OCI-LY1 (cell line): ENCODE results near the gene COL9A3.

Source experiments
- H2AFZ ChIP-seq: fragments of 200-600 bp; sonication (generic), shearing (Covaris generic); 2 replicates; pipeline ENCODE4 v1.6.0; 2014; ENCODE audit warnings: antibody characterized with exemption, mild to moderate bottlenecking, low read length
- H3F3A ChIP-seq: fragments of 200-600 bp; sonication (generic), shearing (Covaris generic); 2 replicates; pipeline ENCODE4 v1.6.0; 2014; ENCODE audit warnings: mild to moderate bottlenecking, antibody characterized with exemption, low read length, moderate library complexity; ENCODE audit not compliant: insufficient read depth
- H3K27ac ChIP-seq: fragments of 200-600 bp; sonication (generic); 2 replicates; pipeline ENCODE4 v1.5.1; 2014; ENCODE audit warnings: low read length, mixed run types, mild to moderate bottlenecking, low read depth; ENCODE audit not compliant: poor library complexity, severe bottlenecking
- H3K27me3 ChIP-seq: fragments of 200-600 bp; sonication (generic); 2 replicates; pipeline ENCODE4 v1.6.0; 2014; ENCODE audit warnings: antibody characterized with exemption, mild to moderate bottlenecking, low read length, moderate library complexity; ENCODE audit not compliant: insufficient read depth
- H3K36me3 ChIP-seq: fragments of 200-600 bp; sonication (generic); 2 replicates; pipeline ENCODE4 v1.6.1; 2014; ENCODE audit warnings: mild to moderate bottlenecking, antibody characterized with exemption, low read length, moderate library complexity, mixed read lengths; ENCODE audit not compliant: insufficient read depth
- H3K4me1 ChIP-seq: fragments of 200-600 bp; sonication (generic); 2 replicates; pipeline ENCODE4 v1.5.1; 2014; ENCODE audit warnings: mild to moderate bottlenecking, low read length, moderate library complexity; ENCODE audit not compliant: insufficient read depth, severe bottlenecking
- H3K4me2 ChIP-seq: fragments of 200-600 bp; sonication (generic), shearing (Covaris generic); 2 replicates; pipeline ENCODE4 v1.6.1; 2014; ENCODE audit warnings: low read length
- H3K4me3 ChIP-seq: fragments of 200-600 bp; sonication (generic); 2 replicates; pipeline ENCODE4 v1.5.1; 2014; ENCODE audit warnings: low read length, low read depth, mild to moderate bottlenecking, mixed read lengths; ENCODE audit not compliant: poor library complexity, severe bottlenecking
- H3K79me2 ChIP-seq: fragments of 200-600 bp; shearing (Covaris generic); 2 replicates; pipeline ENCODE4 v1.6.1; 2016; ENCODE audit warnings: mixed run types, low read length, mixed read lengths; ENCODE audit not compliant: insufficient read depth
- H3K9ac ChIP-seq: fragments of 200-600 bp; sonication (generic), shearing (Covaris generic); 2 replicates; pipeline ENCODE4 v1.6.1; 2014; ENCODE audit warnings: mild to moderate bottlenecking, low read length, mixed read lengths
- H3K9me2 ChIP-seq: fragments of 200-600 bp; sonication (generic), shearing (Covaris generic); 2 replicates; pipeline ENCODE4 v1.6.1; 2014; ENCODE audit warnings: low read depth, mild to moderate bottlenecking, low read length, mixed read lengths
- H3K9me3 ChIP-seq: fragments of 200-600 bp; shearing (Covaris generic); 2 replicates; pipeline ENCODE4 v1.6.1; 2014; ENCODE audit warnings: low read length, mixed read lengths
- H4K20me1 ChIP-seq: fragments of 200-600 bp; sonication (generic), shearing (Covaris generic); 2 replicates; pipeline ENCODE4 v1.6.0; 2016; ENCODE audit warnings: mild to moderate bottlenecking, low read length; ENCODE audit not compliant: insufficient read depth
- EZH2 ChIP-seq: fragments of 200-600 bp; sonication (generic), shearing (Covaris generic); IDR thresholded peaks from 2 replicates; pipeline ENCODE4 v1.8.0; 2017; ENCODE audit warnings: borderline replicate concordance, mixed run types, mild to moderate bottlenecking, antibody characterized with exemption, low read length, moderate library complexity, mixed read lengths
- TF ChIP-seq, protein P1 (sequence below): fragments of 200-600 bp; sonication (generic), shearing (Covaris generic); IDR thresholded peaks from 2 replicates; pipeline ENCODE4 v1.5.1; 2017; ENCODE audit warnings: mild to moderate bottlenecking, antibody characterized with exemption, low read length, moderate library complexity, mixed read lengths

COL9A3 gene

DNA sequence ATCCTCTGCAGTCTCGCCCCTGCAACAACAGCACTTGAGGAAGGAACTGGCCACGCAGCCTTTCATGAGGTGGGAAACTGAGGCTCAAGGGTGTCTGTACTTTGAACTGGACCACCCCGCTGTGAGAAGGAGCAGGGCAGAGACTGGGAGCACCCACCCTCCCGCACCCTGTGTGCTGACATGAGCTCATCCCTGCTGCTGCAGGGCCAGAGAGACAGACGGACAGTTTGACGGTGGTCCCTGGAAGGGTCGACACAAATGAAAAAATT lies 37.5 kb upstream of the COL9A3 start:
- Histone ChIP-seq H3K27ac (no peak overlapping the region), H3K4me1 (peaks cover 8% of the 10 kb centered on the region), H3K36me3 (no peaks in the 10 kb centered on the region), H3K9ac (no peak overlapping the region), H4K20me1 (no peaks in the 10 kb centered on the region), H3F3A (no peaks in the 10 kb centered on the region), H2AFZ (no peak overlapping the region), H3K9me3 (no peaks in the 10 kb centered on the region), H3K4me2 (no peak overlapping the region), H3K79me2 (no peaks in the 10 kb centered on the region), H3K9me2 (no peaks in the 10 kb centered on the region), H3K4me3 (no peak overlapping the region), H3K27me3 (no peaks in the 10 kb centered on the region)
- TF ChIP-seq, protein P1, sequence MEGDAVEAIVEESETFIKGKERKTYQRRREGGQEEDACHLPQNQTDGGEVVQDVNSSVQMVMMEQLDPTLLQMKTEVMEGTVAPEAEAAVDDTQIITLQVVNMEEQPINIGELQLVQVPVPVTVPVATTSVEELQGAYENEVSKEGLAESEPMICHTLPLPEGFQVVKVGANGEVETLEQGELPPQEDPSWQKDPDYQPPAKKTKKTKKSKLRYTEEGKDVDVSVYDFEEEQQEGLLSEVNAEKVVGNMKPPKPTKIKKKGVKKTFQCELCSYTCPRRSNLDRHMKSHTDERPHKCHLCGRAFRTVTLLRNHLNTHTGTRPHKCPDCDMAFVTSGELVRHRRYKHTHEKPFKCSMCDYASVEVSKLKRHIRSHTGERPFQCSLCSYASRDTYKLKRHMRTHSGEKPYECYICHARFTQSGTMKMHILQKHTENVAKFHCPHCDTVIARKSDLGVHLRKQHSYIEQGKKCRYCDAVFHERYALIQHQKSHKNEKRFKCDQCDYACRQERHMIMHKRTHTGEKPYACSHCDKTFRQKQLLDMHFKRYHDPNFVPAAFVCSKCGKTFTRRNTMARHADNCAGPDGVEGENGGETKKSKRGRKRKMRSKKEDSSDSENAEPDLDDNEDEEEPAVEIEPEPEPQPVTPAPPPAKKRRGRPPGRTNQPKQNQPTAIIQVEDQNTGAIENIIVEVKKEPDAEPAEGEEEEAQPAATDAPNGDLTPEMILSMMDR, result no peak
- no peak for TF ChIP-seq EZH2

DNA sequence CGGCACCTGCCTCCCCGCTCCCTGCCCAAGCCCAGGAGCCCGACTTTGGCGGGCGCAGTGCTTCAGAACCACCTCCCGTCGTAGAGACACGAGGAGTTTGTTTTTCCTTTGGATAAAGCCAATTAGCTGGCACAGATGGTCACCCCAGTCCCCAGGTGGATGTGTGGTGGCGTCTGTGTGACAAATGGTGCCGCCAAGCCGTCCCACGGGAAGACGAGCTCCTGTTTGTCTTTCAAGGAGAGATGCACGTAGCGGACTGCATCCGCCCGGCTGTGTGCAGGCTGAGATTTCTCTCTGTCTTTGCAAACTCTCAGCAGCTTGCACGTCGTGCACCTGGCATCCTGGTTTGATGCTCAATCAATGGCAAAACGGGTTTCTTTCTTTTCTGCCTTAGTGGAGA lies 36.6 kb upstream of the COL9A3 start:
- Histone ChIP-seq H3K4me1 (peaks cover 8% of the 10 kb centered on the region), H3K4me2 (no peak overlapping the region), H3K9me2 (no peaks in the 10 kb centered on the region), H3K79me2 (no peaks in the 10 kb centered on the region), H3K27me3 (no peaks in the 10 kb centered on the region), H4K20me1 (no peaks in the 10 kb centered on the region), H3K36me3 (no peaks in the 10 kb centered on the region), H3F3A (no peaks in the 10 kb centered on the region), H3K9ac (no peak overlapping the region), H3K9me3 (no peaks in the 10 kb centered on the region), H2AFZ (no peak overlapping the region), H3K4me3 (no peak overlapping the region), H3K27ac (no peak overlapping the region)
- no peak for TF ChIP-seq EZH2
- TF ChIP-seq, protein P1, result no peak

DNA sequence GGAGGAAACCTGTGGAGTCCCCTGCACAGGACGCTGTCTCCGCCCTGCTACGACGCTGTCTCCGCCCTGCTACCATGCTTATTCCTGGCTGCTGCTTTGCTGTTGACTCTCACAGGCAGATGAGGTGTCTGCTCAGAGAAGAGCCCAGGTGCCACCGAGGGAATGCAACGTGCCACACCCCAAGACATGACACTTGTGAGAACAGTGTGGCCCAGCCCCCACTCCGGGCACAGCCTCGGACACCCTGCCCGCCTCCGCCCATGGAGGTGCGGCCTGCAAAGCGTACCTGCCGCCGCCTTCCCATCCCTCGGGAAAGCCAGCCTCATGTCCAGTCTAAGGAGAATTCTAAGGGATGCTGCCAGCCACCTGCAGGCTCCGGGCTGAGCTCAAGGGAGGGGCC lies 36.2 kb upstream of the COL9A3 start:
- no peak overlapping the region for H3K4me3 ChIP-seq
- H3K27ac ChIP-seq, result no peak overlapping the region
- H3K9me3 ChIP-seq, result no peaks in the 10 kb centered on the region
- no peak overlapping the region for H3K9ac ChIP-seq
- H3K36me3 ChIP-seq, result no peaks in the 10 kb centered on the region
- H3K4me1 ChIP-seq, result peaks cover 8% of the 10 kb centered on the region
- TF ChIP-seq EZH2, result no peak
- TF ChIP-seq, protein P1, result no peak
- no peaks in the 10 kb centered on the region for H3F3A ChIP-seq
- no peak overlapping the region for H2AFZ ChIP-seq
- no peak overlapping the region for H3K4me2 ChIP-seq
- no peaks in the 10 kb centered on the region for H3K27me3 ChIP-seq
- no peaks in the 10 kb centered on the region for H3K79me2 ChIP-seq
- H4K20me1 ChIP-seq, result no peaks in the 10 kb centered on the region
- no peaks in the 10 kb centered on the region for H3K9me2 ChIP-seq
